Endothelial cell of umbilical vein (primary cell): ENCODE results near the gene RALBP1. TPM values are rescaled to one million over a fixed set of nuclear protein-coding genes. Genes with fewer than 3 reads are reported as not detected.

Experiments used
- BruUV-seq: library from RNA; stranded (reverse); fragments of 400-500 nt; replicated peaks from 2 replicates; lab custom pipeline; 2021; lab: Mats Ljungman, UMichigan
- CTCF ChIA-PET: fragments of 300-600, 350-600 bp; sonication (Branson Sonifier 250); formaldehyde crosslinking; loops from one replicate; lab custom pipeline; 2021; ENCODE audit warnings: antibody characterized with exemption, inconsistent platforms; lab: Charles Lee
- POLR2A ChIA-PET: fragments of 300-600, 350-600 bp; sonication (Branson Sonifier 250); formaldehyde crosslinking; loops from one replicate; lab custom pipeline; 2021; ENCODE audit warnings: antibody characterized with exemption, inconsistent platforms; lab: Charles Lee
- DNase-seq: peaks from one replicate; pipeline ENCODE4 v3.0.0-alpha.2; 2011; ENCODE audit warnings: low read depth, low spot score
- FAIRE-seq: peaks from 2 replicates; lab custom pipeline; 2011; peaks lifted over from hg19 to GRCh38; lab: Jason Lieb, UNC
- H2AFZ ChIP-seq: 2 replicates; pipeline ENCODE4 v1.6.0; 2012; ENCODE audit warnings: low read depth, low read length, control low read depth, inconsistent platforms
- H3K27ac ChIP-seq: 2 replicates; pipeline ENCODE4 v1.5.1; 2011; ENCODE audit warnings: low read depth, mild to moderate bottlenecking, control low read depth, low read length, moderate library complexity; ENCODE audit not compliant: insufficient read depth
- H3K27me3 ChIP-seq, 2 experiments: 2 replicates each; pipeline versions ENCODE4 v1.6.0 to v1.6.1; 2011; ENCODE audit warnings: low read length in 2 of 2, mixed read lengths in 1 of 2; ENCODE audit not compliant: control insufficient read depth in 2 of 2, insufficient read depth in 2 of 2
- H3K36me3 ChIP-seq, 2 experiments: 2 replicates in 1 of 2; 3 replicates in 1 of 2; pipeline ENCODE4 v1.5.1; 2011; ENCODE audit warnings: low read length in 2 of 2, mild to moderate bottlenecking in 1 of 2, moderate library complexity in 1 of 2; ENCODE audit not compliant: control insufficient read depth in 2 of 2, insufficient read depth in 2 of 2; ENCODE audit errors: extremely low read depth in 1 of 2
- H3K4me1 ChIP-seq: 3 replicates; pipeline ENCODE4 v1.5.1; 2011; ENCODE audit warnings: mild to moderate bottlenecking, low read length; ENCODE audit not compliant: control insufficient read depth, insufficient read depth; ENCODE audit errors: extremely low read depth
- H3K4me2 ChIP-seq: 2 replicates; pipeline ENCODE4 v1.6.1; 2011; ENCODE audit warnings: low read length, control low read depth, mixed read lengths; ENCODE audit not compliant: insufficient read depth
- H3K4me3 ChIP-seq, 3 experiments: fragments of 200-600 bp in 1 of 3; sonication (generic), shearing (Covaris generic) in 1 of 3; replicated peaks in 1 of 3; 2 replicates each; pipeline ENCODE4 v1.5.1; 2011 to 2016; ENCODE audit warnings: control low read depth in 3 of 3, low read length in 3 of 3, mild to moderate bottlenecking in 2 of 3, inconsistent platforms in 1 of 3, low read depth in 1 of 3, moderate library complexity in 1 of 3; ENCODE audit not compliant: insufficient read depth in 1 of 3
- H3K79me2 ChIP-seq: 2 replicates; pipeline ENCODE4 v1.6.0; 2012; ENCODE audit warnings: low read length, inconsistent platforms; ENCODE audit not compliant: control insufficient read depth, insufficient read depth
- H3K9ac ChIP-seq: replicated peaks from 2 replicates; pipeline ENCODE3; 2011; ENCODE audit warnings: low read length, control low read depth; ENCODE audit not compliant: insufficient read depth; ENCODE audit errors: extremely low read depth
- H3K9me1 ChIP-seq: replicated peaks from 3 replicates; pipeline ENCODE4 v1.6.0; 2011; ENCODE audit warnings: mild to moderate bottlenecking, low read length; ENCODE audit not compliant: control insufficient read depth, insufficient read depth; ENCODE audit errors: extremely low read depth
- H3K9me3 ChIP-seq: replicated peaks from 2 replicates; pipeline ENCODE4 v1.5.1; 2012; ENCODE audit warnings: low read length, inconsistent platforms; ENCODE audit not compliant: control insufficient read depth, insufficient read depth
- H4K20me1 ChIP-seq: replicated peaks from 2 replicates; pipeline ENCODE3; 2011; ENCODE audit warnings: mild to moderate bottlenecking, low read length; ENCODE audit not compliant: control insufficient read depth, insufficient read depth; ENCODE audit errors: extremely low read depth
- EZH2 ChIP-seq: IDR thresholded peaks from 2 replicates; pipeline ENCODE4 v1.6.1; 2012; ENCODE audit warnings: borderline replicate concordance, low read depth, mild to moderate bottlenecking, moderate library complexity, low read length, inconsistent platforms; ENCODE audit not compliant: severe bottlenecking
- FOS ChIP-seq: IDR thresholded peaks from 2 replicates; pipeline ENCODE4 v1.6.1; 2011; ENCODE audit warnings: mild to moderate bottlenecking, low read length, moderate library complexity, borderline replicate concordance; ENCODE audit not compliant: insufficient read depth
- GATA2 ChIP-seq: IDR thresholded peaks from 2 replicates; pipeline ENCODE4 v1.7.0; 2011; ENCODE audit warnings: low read depth, mild to moderate bottlenecking, moderate library complexity, mixed read lengths, low read length; ENCODE audit not compliant: insufficient read length, insufficient read depth
- POLR2A ChIP-seq: IDR thresholded peaks from 2 replicates; pipeline ENCODE4 v1.6.1; 2012; ENCODE audit warnings: low read depth, mild to moderate bottlenecking, control low read depth, low read length
- POLR2AphosphoS5 ChIP-seq: IDR thresholded peaks from 2 replicates; pipeline ENCODE4 v1.6.1; 2012; ENCODE audit warnings: low read depth, mild to moderate bottlenecking, control low read depth, low read length, moderate library complexity; ENCODE audit not compliant: insufficient read depth
- dilution Hi-C: fragments of 300-500 bp; cut with MboI; formaldehyde crosslinking; loops from one replicate; pipeline ENCODE4 v1.15.0; 2019; ENCODE audit warnings: low sequenced_read_pairs; ENCODE audit not compliant: extremely low pct_ligation_motif_present
- intact Hi-C: fragments of 100-400 bp; cut with micrococcal nuclease; formaldehyde crosslinking; loops from one replicate; pipeline ENCODE4 v1.10.0; 2022
- polyA plus RNA-seq, 4 experiments: library from polyadenylated mRNA; depleted of rRNA in 3 of 4; stranded (reverse) in 3 of 4; unstranded in 1 of 4; fragments of >200 nt; gene quantifications; 2 replicates each; pipeline versions ENCODE4 v1.2.1 to v1.2.3, GENCODE V29; 2011 to 2012; ENCODE audit warnings: missing spikeins in 1 of 4
- total RNA-seq: library from RNA; stranded (reverse); gene quantifications from 2 replicates; pipeline ENCODE4 v1.2.3, GENCODE V29; 2021
- TF ChIP-seq, protein P1 (sequence below), 2 donors: IDR thresholded peaks; 1 replicate in 1 of 2; 2 replicates in 1 of 2; pipeline ENCODE4 v1.5.1; 2011; ENCODE audit warnings: low read length in 2 of 2, mild to moderate bottlenecking in 2 of 2, moderate library complexity in 2 of 2, control low read depth in 1 of 2, inconsistent platforms in 1 of 2, low read depth in 1 of 2; ENCODE audit not compliant: insufficient read depth in 1 of 2; ENCODE audit errors: extremely low read depth in 1 of 2
- TF ChIP-seq, protein P2 (sequence below): IDR thresholded peaks from 2 replicates; pipeline ENCODE4 v1.6.1; 2011; ENCODE audit not compliant: insufficient read depth, insufficient read length

RALBP1 gene
- total and polyA plus RNA-seq, 2 donors (not counting 3 experiments of a cell fraction or from before 2014, with no cell fraction given), result 55.8 to 68.4 TPM

DNA sequence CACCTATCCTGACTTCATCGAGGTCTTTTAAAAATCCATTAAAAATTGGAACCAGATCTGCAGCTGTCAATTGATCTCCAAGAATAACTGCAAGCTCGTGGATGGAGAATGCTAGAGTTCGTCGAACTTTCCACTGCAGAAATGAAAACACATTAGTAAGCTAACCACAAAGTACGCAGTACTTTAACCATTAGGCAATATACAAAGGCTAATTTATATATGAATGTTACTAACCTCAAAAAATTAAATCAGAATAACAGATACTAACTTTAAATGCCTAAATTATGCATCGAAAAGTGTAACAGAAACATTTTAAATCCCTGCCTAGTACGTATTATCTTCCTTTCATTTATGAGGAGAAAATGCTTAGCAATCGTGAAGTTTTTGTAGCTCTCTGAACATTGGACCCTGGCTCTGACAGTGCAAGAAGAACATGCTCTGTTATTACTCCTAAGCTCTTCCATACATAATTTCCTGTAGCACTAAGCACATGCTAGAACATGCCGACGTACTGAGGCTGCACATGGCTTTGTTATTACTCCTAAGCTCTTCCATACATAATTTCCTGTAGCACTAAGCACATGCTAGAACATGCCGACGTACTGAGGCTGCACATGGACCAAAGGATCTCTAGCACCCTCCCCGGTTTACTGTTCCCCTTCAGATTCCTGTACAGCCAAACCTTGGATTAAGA lies 82.1 kb downstream of the RALBP1 start:
- FAIRE-seq, result peak; percentile 4
- H3K36me3 ChIP-seq, result peaks cover 23 to 30% of the 10 kb centered on the region in 2 experiments
- dilution Hi-C loops, result no loop called here

More for the DNA sequence above, 82.1 kb downstream of the RALBP1 start:
- ChIA-PET POLR2A (interaction anchor here (0.5 kb wide), 1 partner anchor 172 kb away, joined by 5 read pairs; no protein-coding TSS in a partner anchor), CTCF (interaction anchor here (1.4 to 1.6 kb wide), 2 partner anchors 10 to 15 kb away, joined by 4 read pairs; no protein-coding TSS in a partner anchor)
- no peaks in the 10 kb centered on the region for H3K9me3 ChIP-seq
- BruUV-seq, result no TSS peak
- H2AFZ ChIP-seq, result no peak overlapping the region
- H4K20me1 ChIP-seq, result no peaks in the 10 kb centered on the region
- no peaks in the 10 kb centered on the region for H3K27me3 ChIP-seq
- intact Hi-C loops, result no loop called here
- no peaks in the 10 kb centered on the region for H3K9me1 ChIP-seq
- H3K4me2 ChIP-seq, result no peak overlapping the region
- no peak overlapping the region for H3K9ac ChIP-seq
- H3K4me3 ChIP-seq, result no peak overlapping the region
- TF ChIP-seq POLR2AphosphoS5 (no peak), FOS (no peak), POLR2A (no peak), GATA2 (no peak), EZH2 (no peak)
- TF ChIP-seq, protein P1, sequence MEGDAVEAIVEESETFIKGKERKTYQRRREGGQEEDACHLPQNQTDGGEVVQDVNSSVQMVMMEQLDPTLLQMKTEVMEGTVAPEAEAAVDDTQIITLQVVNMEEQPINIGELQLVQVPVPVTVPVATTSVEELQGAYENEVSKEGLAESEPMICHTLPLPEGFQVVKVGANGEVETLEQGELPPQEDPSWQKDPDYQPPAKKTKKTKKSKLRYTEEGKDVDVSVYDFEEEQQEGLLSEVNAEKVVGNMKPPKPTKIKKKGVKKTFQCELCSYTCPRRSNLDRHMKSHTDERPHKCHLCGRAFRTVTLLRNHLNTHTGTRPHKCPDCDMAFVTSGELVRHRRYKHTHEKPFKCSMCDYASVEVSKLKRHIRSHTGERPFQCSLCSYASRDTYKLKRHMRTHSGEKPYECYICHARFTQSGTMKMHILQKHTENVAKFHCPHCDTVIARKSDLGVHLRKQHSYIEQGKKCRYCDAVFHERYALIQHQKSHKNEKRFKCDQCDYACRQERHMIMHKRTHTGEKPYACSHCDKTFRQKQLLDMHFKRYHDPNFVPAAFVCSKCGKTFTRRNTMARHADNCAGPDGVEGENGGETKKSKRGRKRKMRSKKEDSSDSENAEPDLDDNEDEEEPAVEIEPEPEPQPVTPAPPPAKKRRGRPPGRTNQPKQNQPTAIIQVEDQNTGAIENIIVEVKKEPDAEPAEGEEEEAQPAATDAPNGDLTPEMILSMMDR (IDR thresholded peaks at IDR 0.05; ENCODE audit: extremely low read depth in 1 of 2, insufficient read depth in 1 of 2, low read depth in 1 of 2, low read length in 2 of 2), result no peak
- TF ChIP-seq, protein P2, sequence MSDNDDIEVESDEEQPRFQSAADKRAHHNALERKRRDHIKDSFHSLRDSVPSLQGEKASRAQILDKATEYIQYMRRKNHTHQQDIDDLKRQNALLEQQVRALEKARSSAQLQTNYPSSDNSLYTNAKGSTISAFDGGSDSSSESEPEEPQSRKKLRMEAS, result no peak
- no peak overlapping the region for H3K27ac ChIP-seq
- H3K4me1 ChIP-seq, result no peaks in the 10 kb centered on the region
- DNase-seq, result no peak
- no peaks in the 10 kb centered on the region for H3K79me2 ChIP-seq
